HUES48 (cell line): ENCODE measurements around the gene CLIC3.
"Not testable (repeated sequence)": the region's sequence is repeated elsewhere in the genome, so short reads cannot be mapped to it uniquely, and the experiment has no call there.

Source experiments
- H3K27ac ChIP-seq: one replicate; pipeline ENCODE4 v1.7.0; 2013; ENCODE audit warnings: low read depth, low read length, inconsistent platforms
- H3K27me3 ChIP-seq: 2 replicates; pipeline ENCODE4 v1.6.1; 2013; ENCODE audit warnings: mild to moderate bottlenecking, low read length; ENCODE audit not compliant: control insufficient read depth, insufficient read depth
- H3K36me3 ChIP-seq: 2 replicates; pipeline ENCODE4 v1.6.1; 2013; ENCODE audit warnings: low read length; ENCODE audit not compliant: control insufficient read depth, insufficient read depth
- H3K4me1 ChIP-seq: 2 replicates; pipeline ENCODE4 v1.6.1; 2013; ENCODE audit warnings: mild to moderate bottlenecking, low read length; ENCODE audit not compliant: control insufficient read depth, insufficient read depth
- H3K4me3 ChIP-seq: 2 replicates; pipeline ENCODE4 v1.5.1; 2013; ENCODE audit warnings: mild to moderate bottlenecking, low read depth, low read length
- H3K9ac ChIP-seq: 2 replicates; pipeline ENCODE4 v1.6.1; 2013; ENCODE audit warnings: mild to moderate bottlenecking, low read depth, low read length, moderate library complexity
- H3K9me3 ChIP-seq: 2 replicates; pipeline ENCODE4 v1.6.1; 2013; ENCODE audit warnings: low read length; ENCODE audit not compliant: control insufficient read depth, insufficient read depth

Gene CLIC3

GRCh38 chr9:137037483-137037882 lies 41.1 kb upstream of the CLIC3 start:
- Histone ChIP-seq H3K4me1 (no peaks in the 10 kb centered on the region), H3K27me3 (no peaks in the 10 kb centered on the region), H3K27ac (no peak overlapping the region), H3K9me3 (no peaks in the 10 kb centered on the region), H3K36me3 (peaks cover 11% of the 10 kb centered on the region), H3K4me3 (no peak overlapping the region), H3K9ac (no peak overlapping the region)

GRCh38 chr9:137037035-137037434 lies 40.7 kb upstream of the CLIC3 start:
- Histone ChIP-seq H3K27ac (no peak overlapping the region), H3K9me3 (no peaks in the 10 kb centered on the region), H3K4me1 (no peaks in the 10 kb centered on the region), H3K27me3 (no peaks in the 10 kb centered on the region), H3K4me3 (no peak overlapping the region), H3K9ac (no peak overlapping the region), H3K36me3 (peaks cover 11% of the 10 kb centered on the region)

- no peak overlapping the region for H3K9ac ChIP-seq
- no peaks in the 10 kb centered on the region for H3K9me3 ChIP-seq
- H3K27ac ChIP-seq = no peak overlapping the region
- H3K36me3 ChIP-seq = peaks cover 11% of the 10 kb centered on the region
- H3K27me3 ChIP-seq = no peaks in the 10 kb centered on the region
- H3K4me1 ChIP-seq = no peaks in the 10 kb centered on the region
- no peak overlapping the region for H3K4me3 ChIP-seq
These were observed 39.6 kb upstream of the CLIC3 start for GRCh38 chr9:137035937-137036336.

- H3K4me3 ChIP-seq = no peak overlapping the region
- H3K4me1 ChIP-seq = no peaks in the 10 kb centered on the region
- H3K27me3 ChIP-seq = no peaks in the 10 kb centered on the region
- no peak overlapping the region for H3K27ac ChIP-seq
- no peaks in the 10 kb centered on the region for H3K9me3 ChIP-seq
- H3K9ac ChIP-seq = no peak overlapping the region
- H3K36me3 ChIP-seq = peaks cover 11% of the 10 kb centered on the region
These were observed 39.1 kb upstream of the CLIC3 start for GRCh38 chr9:137035507-137035834.

GRCh38 chr9:137034709-137035506 lies 38.5 kb upstream of the CLIC3 start:
- Histone ChIP-seq H3K36me3 (peaks cover 11% of the 10 kb centered on the region), H3K4me3 (no peak overlapping the region), H3K4me1 (no peaks in the 10 kb centered on the region), H3K9ac (no peak overlapping the region), H3K9me3 (no peaks in the 10 kb centered on the region), H3K27ac (no peak overlapping the region), H3K27me3 (no peaks in the 10 kb centered on the region)

GRCh38 chr9:137034039-137034708 lies 37.8 kb upstream of the CLIC3 start:
- no peak overlapping the region for H3K9ac ChIP-seq
- peaks cover 3% of the 10 kb centered on the region; the same call in 1 of the 2 replicates for H3K36me3 ChIP-seq
- no peak overlapping the region for H3K4me3 ChIP-seq
- no peak overlapping the region for H3K27ac ChIP-seq
- no peaks in the 10 kb centered on the region for H3K4me1 ChIP-seq
- no peaks in the 10 kb centered on the region for H3K9me3 ChIP-seq
- peaks cover 1% of the 10 kb centered on the region for H3K27me3 ChIP-seq

GRCh38 chr9:137033481-137033880 lies 37.1 kb upstream of the CLIC3 start:
- not testable (repeated sequence) for H3K27me3 ChIP-seq, H3K27ac ChIP-seq, H3K36me3 ChIP-seq, H3K4me1 ChIP-seq, H3K9me3 ChIP-seq, H3K9ac ChIP-seq, H3K4me3 ChIP-seq

- H3K27me3 ChIP-seq = peaks cover 11% of the 10 kb centered on the region
- no peak overlapping the region for H3K4me3 ChIP-seq
- H3K36me3 ChIP-seq = no peaks in the 10 kb centered on the region
- 0 out of 2 replicates have a peak, but pooled peaks cover 2% of the 10 kb centered on the region for H3K4me1 ChIP-seq
- no peak overlapping the region for H3K9ac ChIP-seq
- no peak overlapping the region for H3K27ac ChIP-seq
- H3K9me3 ChIP-seq = no peaks in the 10 kb centered on the region
These were observed 36.5 kb upstream of the CLIC3 start for GRCh38 chr9:137032858-137033257.

GRCh38 chr9:137031904-137032640 lies 35.7 kb upstream of the CLIC3 start, which contains the start of gene FUT7:
Gene FUT7 (minus strand): TSS chr9:137032088. CDS start chr9:137031991, 97 bp downstream.
- Histone ChIP-seq H3K4me3 (no peak within 1 kb of the TSS), H3K9ac (no peak within 1 kb of the TSS), H3K27ac (no peak within 1 kb of the TSS), H3K9me3 (no peaks in the 10 kb centered on the region), H3K4me1 (0 out of 2 replicates have a peak, but pooled peaks cover 2% of the 10 kb centered on the region), H3K36me3 (no peaks in the 10 kb centered on the region), H3K27me3 (peaks cover 17% of the 10 kb centered on the region)

- Histone ChIP-seq H3K27me3 (peaks cover 24% of the 10 kb centered on the region), H3K9me3 (no peaks in the 10 kb centered on the region), H3K27ac (no peak overlapping the region), H3K4me1 (0 out of 2 replicates have a peak, but pooled peaks cover 2% of the 10 kb centered on the region), H3K9ac (no peak overlapping the region), H3K36me3 (no peaks in the 10 kb centered on the region), H3K4me3 (no peak overlapping the region)
These were observed 34.5 kb upstream of the CLIC3 start for GRCh38 chr9:137030538-137031527.
